IPS-NIHi7 (cell line): ENCODE results near the gene ANKRD45.
"Not testable (repeated sequence)": the region's sequence is repeated elsewhere in the genome, so short reads cannot be mapped to it uniquely, and the experiment has no call there.

Experiments used
- DNase-seq: peaks from one replicate; pipeline ENCODE4 v3.0.0; 2012; ENCODE audit warnings: mixed read lengths; ENCODE audit errors: extremely low spot score

The ANKRD45 gene

GRCh38 chr1:173669491-173669941 is at the start of gene ANKRD45:
Gene ANKRD45, minus strand, starts transcription at chr1:173669851. Its CDS starts 10,433 bp downstream, at chr1:173659418.
- peak; percentile 81 for DNase-seq

GRCh38 chr1:173717238-173717637 is 47.6 kb upstream of the ANKRD45 start:
- no peak for DNase-seq

GRCh38 chr1:173715538-173715844 is 45.8 kb upstream of the ANKRD45 start:
- no peak for DNase-seq

GRCh38 chr1:173714759-173715537 is 45.3 kb upstream of the ANKRD45 start, which contains the start of gene KLHL20:
Gene KLHL20, plus strand, starts transcription at chr1:173714981. Its CDS starts 1,063 bp downstream, at chr1:173716044.
- peak; percentile 89 for DNase-seq

- DNase-seq = no peak
Measured at GRCh38 chr1:173714441-173714758, 44.7 kb upstream of the ANKRD45 start.

GRCh38 chr1:173708787-173709186 is 39.1 kb upstream of the ANKRD45 start:
- no peak for DNase-seq

GRCh38 chr1:173705117-173705516 is 35.5 kb upstream of the ANKRD45 start:
- no peak for DNase-seq

- DNase-seq = no peak
Measured at GRCh38 chr1:173702736-173703135, 33.1 kb upstream of the ANKRD45 start.

GRCh38 chr1:173701299-173701698 is 31.6 kb upstream of the ANKRD45 start:
- DNase-seq = not testable (repeated sequence)

- DNase-seq = no peak
Measured at GRCh38 chr1:173693238-173693637, 23.6 kb upstream of the ANKRD45 start.

GRCh38 chr1:173688300-173688699 is 18.6 kb upstream of the ANKRD45 start:
- no peak for DNase-seq

- not testable (repeated sequence) for DNase-seq
Measured at GRCh38 chr1:173685121-173685520, 15.5 kb upstream of the ANKRD45 start.

GRCh38 chr1:173683838-173684237 is 14.2 kb upstream of the ANKRD45 start:
- not testable (repeated sequence) for DNase-seq

GRCh38 chr1:173682184-173682583 is 12.5 kb upstream of the ANKRD45 start:
- DNase-seq = no peak

- not testable (repeated sequence) for DNase-seq
Measured at GRCh38 chr1:173680152-173680551, 10.5 kb upstream of the ANKRD45 start.

GRCh38 chr1:173674496-173674895 is 4.8 kb upstream of the ANKRD45 start:
- DNase-seq = not testable (repeated sequence)

- no peak for DNase-seq
Measured at GRCh38 chr1:173666646-173667045, 3.0 kb downstream of the ANKRD45 start.

- DNase-seq = no peak
Measured at GRCh38 chr1:173663159-173663558, 6.5 kb downstream of the ANKRD45 start.

GRCh38 chr1:173661763-173662162 is 7.9 kb downstream of the ANKRD45 start:
- no peak for DNase-seq

GRCh38 chr1:173661271-173661670 is 8.4 kb downstream of the ANKRD45 start:
- DNase-seq = no peak

- no peak for DNase-seq
Measured at GRCh38 chr1:173660306-173660705, 9.3 kb downstream of the ANKRD45 start.

GRCh38 chr1:173648880-173649605 is 20.6 kb downstream of the ANKRD45 start:
- no peak for DNase-seq

GRCh38 chr1:173646656-173647055 is 23.0 kb downstream of the ANKRD45 start:
- no peak for DNase-seq
